Measurements from ENCODE around the gene SLC2A11.

- no peak for TF ChIP-seq POLR2A (IDR thresholded peaks at IDR 0.05)
- no peak for TF ChIP-seq CTCF (IDR thresholded peaks at IDR 0.05)
These were observed 28.6 kb upstream of the SLC2A11 start for GRCh38 chr22:23828800-23829680.

All from esophagus squamous epithelium (tissue), 4 donors.